ENCODE measurements around the gene GALNT6. TPM values are rescaled to one million over a fixed set of nuclear protein-coding genes. Genes with fewer than 3 reads are reported as not detected.

GALNT6 gene
- total and polyA plus RNA-seq, 2 donors (not counting 3 experiments of a cell fraction or from before 2014, with no cell fraction given): 18.7 to 39.2 TPM

GRCh38 chr12:51388846-51389245 is 2.4 kb downstream of the GALNT6 start:
- Histone ChIP-seq H4K20me1 (replicated peaks; ENCODE audit: control insufficient read depth, extremely low read depth, insufficient read depth, low read length) (no peaks in the 10 kb centered on the region), H3K27me3 (ENCODE audit: control insufficient read depth in 2 of 2, insufficient read depth in 2 of 2, low read length in 2 of 2) (no peaks in the 10 kb centered on the region), H3K79me2 (ENCODE audit: control insufficient read depth, insufficient read depth, low read length) (peaks cover 8% of the 10 kb centered on the region), H3K9ac (replicated peaks; ENCODE audit: extremely low read depth, insufficient read depth, low read length) (no peak overlapping the region), H3K27ac (ENCODE audit: insufficient read depth, low read depth, low read length) (no peak overlapping the region), H2AFZ (ENCODE audit: low read depth, low read length) (no peak overlapping the region), H3K4me3 (replicated peaks in 1 of 3; ENCODE audit: insufficient read depth in 1 of 3, low read depth in 1 of 3, low read length in 3 of 3) (no peak overlapping the region), H3K36me3 (ENCODE audit: control insufficient read depth in 2 of 2, extremely low read depth in 1 of 2, insufficient read depth in 2 of 2, low read length in 2 of 2) (no peaks in the 10 kb centered on the region), H3K9me3 (replicated peaks; ENCODE audit: control insufficient read depth, insufficient read depth, low read length) (no peaks in the 10 kb centered on the region), H3K4me1 (ENCODE audit: control insufficient read depth, extremely low read depth, insufficient read depth, low read length) (peaks cover 21% of the 10 kb centered on the region), H3K9me1 (replicated peaks; ENCODE audit: control insufficient read depth, extremely low read depth, insufficient read depth, low read length) (no peaks in the 10 kb centered on the region), H3K4me2 (ENCODE audit: insufficient read depth, low read length) (no peak overlapping the region)
- intact Hi-C loops (cut with micrococcal nuclease) (no loop called here), dilution Hi-C loops (cut with MboI; ENCODE audit: extremely low pct_ligation_motif_present, low sequenced_read_pairs) (no loop called here)
- BruUV-seq (replicated peaks): no TSS peak
- ChIA-PET POLR2A (no interaction called here), CTCF (interaction anchor here (1.2 to 2.8 kb wide), 3 partner anchors 12 to 20 kb away, joined by 3 to 9 read pairs (median 7); no protein-coding TSS in a partner anchor)
- DNase-seq (ENCODE audit: low read depth, low spot score) (no peak), FAIRE-seq (no peak)
- TF ChIP-seq FOS (IDR thresholded peaks at IDR 0.05; ENCODE audit: borderline replicate concordance, insufficient read depth, low read length): no peak
- TF ChIP-seq JUN (IDR thresholded peaks at IDR 0.05; ENCODE audit: borderline replicate concordance, insufficient read depth, insufficient read length, low read depth): no peak
- TF ChIP-seq, protein P1, sequence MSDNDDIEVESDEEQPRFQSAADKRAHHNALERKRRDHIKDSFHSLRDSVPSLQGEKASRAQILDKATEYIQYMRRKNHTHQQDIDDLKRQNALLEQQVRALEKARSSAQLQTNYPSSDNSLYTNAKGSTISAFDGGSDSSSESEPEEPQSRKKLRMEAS (IDR thresholded peaks at IDR 0.05; ENCODE audit: insufficient read depth, insufficient read length): no peak
- TF ChIP-seq, protein P2, sequence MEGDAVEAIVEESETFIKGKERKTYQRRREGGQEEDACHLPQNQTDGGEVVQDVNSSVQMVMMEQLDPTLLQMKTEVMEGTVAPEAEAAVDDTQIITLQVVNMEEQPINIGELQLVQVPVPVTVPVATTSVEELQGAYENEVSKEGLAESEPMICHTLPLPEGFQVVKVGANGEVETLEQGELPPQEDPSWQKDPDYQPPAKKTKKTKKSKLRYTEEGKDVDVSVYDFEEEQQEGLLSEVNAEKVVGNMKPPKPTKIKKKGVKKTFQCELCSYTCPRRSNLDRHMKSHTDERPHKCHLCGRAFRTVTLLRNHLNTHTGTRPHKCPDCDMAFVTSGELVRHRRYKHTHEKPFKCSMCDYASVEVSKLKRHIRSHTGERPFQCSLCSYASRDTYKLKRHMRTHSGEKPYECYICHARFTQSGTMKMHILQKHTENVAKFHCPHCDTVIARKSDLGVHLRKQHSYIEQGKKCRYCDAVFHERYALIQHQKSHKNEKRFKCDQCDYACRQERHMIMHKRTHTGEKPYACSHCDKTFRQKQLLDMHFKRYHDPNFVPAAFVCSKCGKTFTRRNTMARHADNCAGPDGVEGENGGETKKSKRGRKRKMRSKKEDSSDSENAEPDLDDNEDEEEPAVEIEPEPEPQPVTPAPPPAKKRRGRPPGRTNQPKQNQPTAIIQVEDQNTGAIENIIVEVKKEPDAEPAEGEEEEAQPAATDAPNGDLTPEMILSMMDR (IDR thresholded peaks at IDR 0.05; ENCODE audit: extremely low read depth in 1 of 2, insufficient read depth in 1 of 2, low read depth in 1 of 2, low read length in 2 of 2): no peak
- no peak for TF ChIP-seq GATA2 (IDR thresholded peaks at IDR 0.05; ENCODE audit: insufficient read depth, insufficient read length, low read depth, low read length)
- no peak for TF ChIP-seq EZH2 (IDR thresholded peaks at IDR 0.05; ENCODE audit: borderline replicate concordance, low read depth, low read length, severe bottlenecking)
- TF ChIP-seq POLR2AphosphoS5 (IDR thresholded peaks at IDR 0.05; ENCODE audit: insufficient read depth, low read depth, low read length): no peak
- no peak for TF ChIP-seq MYC (IDR thresholded peaks at IDR 0.05; ENCODE audit: low read depth, low read length)
- TF ChIP-seq POLR2A (IDR thresholded peaks at IDR 0.05; ENCODE audit: low read depth, low read length): no peak
